Thyroid gland (tissue), 4 donors: ENCODE results near the gene TEKT1.

ENCODE experiments used
- CTCF ChIP-seq, 6 experiments: fragments of 200-600 bp in 3 of 6; fragments of 450-650 bp in 3 of 6; sonication (generic) in 3 of 6; IDR thresholded peaks; one replicate each; pipeline ENCODE4 v1.5.1; 2016 to 2019; ENCODE audit warnings: antibody characterized with exemption in 6 of 6, mild to moderate bottlenecking in 2 of 6, inconsistent platforms in 1 of 6, moderate library complexity in 1 of 6
- POLR2A ChIP-seq, 2 donors: fragments of 450-650 bp; IDR thresholded peaks; one replicate each; pipeline ENCODE4 v1.6.1; 2017; ENCODE audit warnings: antibody characterized with exemption in 2 of 2, mild to moderate bottlenecking in 2 of 2, moderate library complexity in 1 of 2

DNA sequence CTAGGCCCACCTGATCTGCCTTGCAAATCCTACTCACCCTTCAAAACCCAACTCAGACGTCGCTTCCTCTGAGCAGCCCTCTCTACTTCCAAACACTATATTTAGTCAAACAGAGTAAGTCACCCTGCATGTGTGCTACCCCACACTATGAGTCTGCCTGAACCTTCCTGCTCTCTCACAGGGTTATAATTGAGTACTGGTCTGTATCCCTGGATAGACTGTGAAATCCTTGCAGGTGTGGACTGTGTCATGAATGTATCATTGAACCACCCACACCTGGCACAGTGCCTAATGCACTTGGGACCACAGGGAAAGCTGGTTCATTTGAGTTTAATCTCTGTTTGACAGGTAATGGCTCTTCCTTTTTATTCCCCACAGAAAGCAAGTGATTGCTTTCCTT lies 52.1 kb downstream of the TEKT1 start:
- TF ChIP-seq CTCF (IDR thresholded peaks at IDR 0.05) (no peak), POLR2A (IDR thresholded peaks at IDR 0.05) (no peak)
